ENCODE measurements around the gene DTYMK. TPM values are rescaled to one million over a fixed set of nuclear protein-coding genes. Genes with fewer than 3 reads are reported as not detected.

Gene DTYMK
- total and polyA plus RNA-seq, 10 of the 15 experiments (the other 5 are each of a cell fraction or from before 2014, with no cell fraction given): 7.0 to 220 (median 59.3) TPM

DNA sequence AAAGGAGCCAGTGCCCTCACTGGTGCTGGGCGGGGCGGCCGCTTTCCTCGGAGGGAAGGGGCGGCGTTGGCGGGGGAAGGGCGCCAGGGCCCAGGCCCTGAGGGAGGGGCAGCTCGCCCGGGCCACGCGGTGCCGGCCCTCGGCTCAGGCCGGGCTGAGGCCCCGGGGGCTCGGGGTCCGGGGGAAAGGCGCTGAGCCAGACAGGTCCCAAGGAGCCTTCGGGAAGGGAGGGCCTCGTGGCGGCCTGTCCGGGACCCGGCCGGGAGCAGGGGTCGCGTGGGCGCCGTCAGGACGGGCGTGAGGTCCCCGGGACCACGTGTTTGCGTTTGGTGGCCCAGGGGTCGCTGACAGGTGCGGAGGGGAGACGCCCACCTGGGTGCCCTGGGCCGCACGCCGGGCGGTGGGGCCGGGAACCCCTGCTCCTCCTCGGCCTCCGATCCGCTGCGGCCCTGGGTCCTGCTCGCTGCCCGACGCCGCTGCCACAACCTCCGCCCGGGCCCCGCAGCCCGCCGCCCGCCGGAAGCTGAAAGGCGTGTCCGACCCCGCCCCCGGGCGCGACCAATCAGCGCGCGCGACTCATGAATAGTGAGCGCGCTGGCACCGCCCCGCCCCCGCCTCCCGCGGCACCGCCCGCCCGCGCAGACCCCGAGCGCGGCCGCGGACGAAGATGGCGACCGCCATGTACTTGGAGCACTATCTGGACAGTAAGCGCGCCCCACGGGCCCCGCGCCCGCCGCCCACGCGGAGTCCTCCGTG lies 15.0 kb upstream of the DTYMK start, which contains the start of gene ING5:
Gene ING5, plus strand, starts transcription at position 641 of the 756 bp plus-strand sequence. Its CDS starts 27 bp downstream, at position 668.
- peaks cover 5 to 7% of the 10 kb centered on the region in 2 experiments; a peak in 3 of 4 replicates for H3K36me3 ChIP-seq (ENCODE audit: control insufficient read depth in 2 of 2, insufficient read depth in 2 of 2, low read length in 1 of 2)
- WGBS (ENCODE audit: insufficient coverage, insufficient replicate concordance, low lambda C conversion rate, missing lambda C conversion rate): under 1% methylated on average over 50 of the region's 96 CpGs
- H3K4me1 ChIP-seq (ENCODE audit: control insufficient read depth, insufficient read depth, low read length): 0 out of 2 replicates have a peak, but pooled peaks cover 6% of the 10 kb centered on the region
- DNase-seq (ENCODE audit: low read depth, low spot score) (peak; percentile 46), ATAC-seq (peak; percentile 83), FAIRE-seq (no peak)
- H3K9ac ChIP-seq (ENCODE audit: control insufficient read depth, insufficient read depth, low read length): peak within 1 kb of the TSS; percentile 83
- intact Hi-C loops (cut with micrococcal nuclease; ENCODE audit: unreplicated experiment): loop anchor here (1.0 to 2.0 kb wide), 3 partner anchors 14 to 180 kb away; no protein-coding TSS in a partner anchor
- H3K27ac ChIP-seq (ENCODE audit: control insufficient read depth, insufficient read depth): peak within 1 kb of the TSS; percentile 89
- H3K4me2 ChIP-seq (ENCODE audit: control insufficient read depth, insufficient read depth): peak within 1 kb of the TSS; percentile 96
- RAD21 ChIA-PET (ENCODE audit: unreplicated experiment): interaction anchor here (0.6 to 2.9 kb wide), 8 partner anchors 15 to 174 kb away, joined by 3 to 18 read pairs (median 6); partner anchors contain the start of genes D2HGDH and DTYMK
- BruUV-seq (replicated peaks): no TSS peak
- POLR2A ChIA-PET: interaction anchor here (0.7 to 2.6 kb wide), 8 partner anchors 13 to 185 kb away, joined by 3 to 19 read pairs (median 4); partner anchors contain the start of genes D2HGDH, DTYMK and PDCD1
- no peaks in the 10 kb centered on the region for H4K20me1 ChIP-seq (ENCODE audit: control insufficient read depth, insufficient read depth)
- in situ Hi-C loops (cut with MboI): loop anchor here (5.0 kb wide), 1 partner anchor 176 kb away; no protein-coding TSS in a partner anchor
- H3K9me3 ChIP-seq (replicated peaks; ENCODE audit: control insufficient read depth, insufficient read depth, low read length): peaks cover 4% of the 10 kb centered on the region; the same call in 1 of the 3 replicates
- H2AFZ ChIP-seq (ENCODE audit: control insufficient read depth, low read depth, low read length): peak within 1 kb of the TSS; percentile 79
- peaks cover 14% of the 10 kb centered on the region for H3K79me2 ChIP-seq (ENCODE audit: control insufficient read depth, insufficient read depth, low read length)
- no peaks in the 10 kb centered on the region for H3K27me3 ChIP-seq (replicated peaks in 1 of 2; ENCODE audit: control insufficient read depth in 2 of 2, insufficient read depth in 2 of 2, low read length in 1 of 2)
- peak within 1 kb of the TSS; percentile 95 for H3K4me3 ChIP-seq
- SMC1A ChIA-PET (ENCODE audit: uncharacterized antibody, unreplicated experiment): interaction anchor here (0.6 to 1.9 kb wide), 5 partner anchors 15 to 175 kb away, joined by 3 to 9 read pairs (median 3); partner anchors contain the start of genes DTYMK and PDCD1
- CTCF ChIA-PET: interaction anchor here (0.9 to 3.5 kb wide), 5 partner anchors 13 to 178 kb away, joined by 3 to 18 read pairs (median 10); partner anchors contain the start of genes DTYMK and RTP5
- TF ChIP-seq SRF (IDR thresholded peaks at IDR 0.05; ENCODE audit: low read depth in 2 of 2, low read length in 2 of 2) (0 out of 4 replicates have a peak, but pooled peaks of 1 of the 2 experiments have one; percentile 41), EGR1 (IDR thresholded peaks at IDR 0.05; ENCODE audit: borderline replicate concordance in 1 of 2, low read depth in 2 of 2, low read length in 2 of 2) (peak in 1 of 2 experiments; percentile 94; a peak in 2 of 3 replicates), SPI1 (IDR thresholded peaks at IDR 0.05; ENCODE audit: borderline replicate concordance, insufficient read depth, low read depth, low read length) (no peak), MYB (IDR thresholded peaks at IDR 0.05; ENCODE audit: borderline replicate concordance, low read depth, low read length) (no peak), ZNF687 (IDR thresholded peaks at IDR 0.05) (peak; percentile 87), KLF5 (IDR thresholded peaks at IDR 0.05; ENCODE audit: partially characterized antibody) (peak; percentile 55), SUZ12 (IDR thresholded peaks at IDR 0.05; ENCODE audit: unreplicated experiment) (no peak), JUND (IDR thresholded peaks at IDR 0.05; ENCODE audit: low read depth, low read length) (no peak), SMC3 (IDR thresholded peaks at IDR 0.05; ENCODE audit: borderline replicate concordance, low read length) (no peak)
- TF ChIP-seq, protein P1, sequence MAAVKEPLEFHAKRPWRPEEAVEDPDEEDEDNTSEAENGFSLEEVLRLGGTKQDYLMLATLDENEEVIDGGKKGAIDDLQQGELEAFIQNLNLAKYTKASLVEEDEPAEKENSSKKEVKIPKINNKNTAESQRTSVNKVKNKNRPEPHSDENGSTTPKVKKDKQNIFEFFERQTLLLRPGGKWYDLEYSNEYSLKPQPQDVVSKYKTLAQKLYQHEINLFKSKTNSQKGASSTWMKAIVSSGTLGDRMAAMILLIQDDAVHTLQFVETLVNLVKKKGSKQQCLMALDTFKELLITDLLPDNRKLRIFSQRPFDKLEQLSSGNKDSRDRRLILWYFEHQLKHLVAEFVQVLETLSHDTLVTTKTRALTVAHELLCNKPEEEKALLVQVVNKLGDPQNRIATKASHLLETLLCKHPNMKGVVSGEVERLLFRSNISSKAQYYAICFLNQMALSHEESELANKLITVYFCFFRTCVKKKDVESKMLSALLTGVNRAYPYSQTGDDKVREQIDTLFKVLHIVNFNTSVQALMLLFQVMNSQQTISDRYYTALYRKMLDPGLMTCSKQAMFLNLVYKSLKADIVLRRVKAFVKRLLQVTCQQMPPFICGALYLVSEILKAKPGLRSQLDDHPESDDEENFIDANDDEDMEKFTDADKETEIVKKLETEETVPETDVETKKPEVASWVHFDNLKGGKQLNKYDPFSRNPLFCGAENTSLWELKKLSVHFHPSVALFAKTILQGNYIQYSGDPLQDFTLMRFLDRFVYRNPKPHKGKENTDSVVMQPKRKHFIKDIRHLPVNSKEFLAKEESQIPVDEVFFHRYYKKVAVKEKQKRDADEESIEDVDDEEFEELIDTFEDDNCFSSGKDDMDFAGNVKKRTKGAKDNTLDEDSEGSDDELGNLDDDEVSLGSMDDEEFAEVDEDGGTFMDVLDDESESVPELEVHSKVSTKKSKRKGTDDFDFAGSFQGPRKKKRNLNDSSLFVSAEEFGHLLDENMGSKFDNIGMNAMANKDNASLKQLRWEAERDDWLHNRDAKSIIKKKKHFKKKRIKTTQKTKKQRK (IDR thresholded peaks at IDR 0.05; ENCODE audit: low read depth, low read length): no peak
- TF ChIP-seq, protein P2, sequence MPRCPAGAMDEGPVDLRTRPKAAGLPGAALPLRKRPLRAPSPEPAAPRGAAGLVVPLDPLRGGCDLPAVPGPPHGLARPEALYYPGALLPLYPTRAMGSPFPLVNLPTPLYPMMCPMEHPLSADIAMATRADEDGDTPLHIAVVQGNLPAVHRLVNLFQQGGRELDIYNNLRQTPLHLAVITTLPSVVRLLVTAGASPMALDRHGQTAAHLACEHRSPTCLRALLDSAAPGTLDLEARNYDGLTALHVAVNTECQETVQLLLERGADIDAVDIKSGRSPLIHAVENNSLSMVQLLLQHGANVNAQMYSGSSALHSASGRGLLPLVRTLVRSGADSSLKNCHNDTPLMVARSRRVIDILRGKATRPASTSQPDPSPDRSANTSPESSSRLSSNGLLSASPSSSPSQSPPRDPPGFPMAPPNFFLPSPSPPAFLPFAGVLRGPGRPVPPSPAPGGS (IDR thresholded peaks at IDR 0.05; ENCODE audit: borderline replicate concordance, insufficient read depth, low read depth, low read length, poor library complexity, severe bottlenecking): no peak

All from GM12878 (cell line).